GM23338 (cell line): ENCODE data around the gene RAP1GAP2. TPM values are rescaled to one million over a fixed set of nuclear protein-coding genes. Genes with fewer than 3 reads are reported as not detected.
A peak's percentile ranks its signal among the peaks of the same experiment; 100 is the strongest.
"Not testable (repeated sequence)": the region's sequence is repeated elsewhere in the genome, so short reads cannot be mapped to it uniquely, and the experiment has no call there.

ENCODE experiments used
- ATAC-seq: fragments of 200-7000 bp; cut with Tn5 transposase; 3 replicates; pipeline ENCODE4 v1.9.1; 2020
- DNase-seq: peaks from one replicate; pipeline ENCODE4 v3.0.0-alpha.2; 2015; ENCODE audit warnings: low spot score
- H2AFZ ChIP-seq: fragments of 200-600 bp; sonication (generic); 2 replicates; pipeline ENCODE4 v1.8.0; 2016; ENCODE audit warnings: antibody characterized with exemption, mild to moderate bottlenecking, moderate library complexity
- H3F3A ChIP-seq: fragments of 200-600 bp; sonication (generic); replicated peaks from 2 replicates; pipeline ENCODE4 v1.8.0; 2017; ENCODE audit warnings: antibody characterized with exemption, mixed run types, low read depth
- H3K27ac ChIP-seq: fragments of 200-600 bp; sonication (generic); 2 replicates; pipeline ENCODE4 v1.6.1; 2016; ENCODE audit warnings: low read depth
- H3K27me3 ChIP-seq: fragments of 200-600 bp; sonication (generic); 2 replicates; pipeline ENCODE4 v1.8.0; 2016; ENCODE audit warnings: mild to moderate bottlenecking, mixed run types, moderate library complexity; ENCODE audit not compliant: insufficient read depth
- H3K36me3 ChIP-seq: fragments of 200-600 bp; sonication (generic); 2 replicates; pipeline ENCODE4 v1.8.0; 2016; ENCODE audit warnings: mild to moderate bottlenecking; ENCODE audit not compliant: insufficient read depth
- H3K4me1 ChIP-seq: fragments of 200-600 bp; sonication (generic); 2 replicates; pipeline ENCODE4 v1.8.0; 2016; ENCODE audit warnings: mild to moderate bottlenecking, moderate library complexity; ENCODE audit not compliant: insufficient read depth
- H3K4me2 ChIP-seq: fragments of 200-600 bp; sonication (generic); 2 replicates; pipeline ENCODE4 v1.7.1; 2017; ENCODE audit warnings: mixed run types
- H3K4me3 ChIP-seq: fragments of 200-600 bp; sonication (generic); 2 replicates; pipeline ENCODE4 v1.6.1; 2016; ENCODE audit warnings: mixed run types
- H3K79me2 ChIP-seq: fragments of 200-600 bp; sonication (generic); replicated peaks from 2 replicates; pipeline ENCODE4 v1.8.0; 2017; ENCODE audit warnings: mild to moderate bottlenecking; ENCODE audit not compliant: insufficient read depth
- H3K9me2 ChIP-seq: fragments of 200-600 bp; sonication (generic); 2 replicates; pipeline ENCODE4 v1.8.0; 2017; ENCODE audit not compliant: insufficient read depth
- H4K20me1 ChIP-seq: fragments of 200-600 bp; sonication (generic); replicated peaks from 2 replicates; pipeline ENCODE4 v1.8.0; 2017; ENCODE audit warnings: mild to moderate bottlenecking; ENCODE audit not compliant: insufficient read depth
- H3K27ac Mint-ChIP-seq: 2 replicates; pipeline ENCODE4 v1.8.0; 2020; ENCODE audit warnings: inconsistent platforms, mild to moderate bottlenecking, moderate library complexity, mixed read lengths
- H3K27me3 Mint-ChIP-seq: 3 replicates; pipeline ENCODE4 v1.8.0; 2022; ENCODE audit warnings: low read depth, mild to moderate bottlenecking, moderate library complexity, mixed read lengths, inconsistent platforms; ENCODE audit not compliant: insufficient read depth, poor library complexity
- H3K36me3 Mint-ChIP-seq: 3 replicates; pipeline ENCODE4 v1.8.0; 2021; ENCODE audit warnings: low read depth, mild to moderate bottlenecking, inconsistent platforms, moderate library complexity, mixed read lengths
- H3K4me1 Mint-ChIP-seq: 3 replicates; pipeline ENCODE4 v1.8.0; 2020; ENCODE audit warnings: mild to moderate bottlenecking, inconsistent platforms, mixed read lengths
- H3K4me3 Mint-ChIP-seq: 3 replicates; pipeline ENCODE4 v1.8.0; 2021; ENCODE audit warnings: moderate library complexity, mild to moderate bottlenecking, inconsistent platforms, mixed read lengths
- H3K9me3 Mint-ChIP-seq: 3 replicates; pipeline ENCODE4 v1.8.0; 2020; ENCODE audit warnings: moderate library complexity, mild to moderate bottlenecking, inconsistent platforms, mixed read lengths
- CREB1 ChIP-seq: fragments of 250-450 bp; sonication (Bioruptor Pico); IDR thresholded peaks from 2 replicates; pipeline ENCODE4 v1.5.0; 2020; ENCODE audit warnings: low read depth, mild to moderate bottlenecking, moderate library complexity
- ETS1 ChIP-seq: IDR thresholded peaks from 2 replicates; pipeline ENCODE4 v1.6.1; 2016; ENCODE audit warnings: antibody characterized with exemption
- EZH2phosphoT487 ChIP-seq: fragments of 200-600 bp; sonication (generic); IDR thresholded peaks from one replicate; pipeline ENCODE4 v1.8.1; 2018; ENCODE audit warnings: antibody characterized with exemption; ENCODE audit not compliant: unreplicated experiment
- NANOG ChIP-seq: IDR thresholded peaks from 2 replicates; pipeline ENCODE4 v1.6.1; 2016; ENCODE audit warnings: antibody characterized with exemption, borderline replicate concordance
- POLR2AphosphoS5 ChIP-seq: IDR thresholded peaks from 2 replicates; pipeline ENCODE4 v1.6.1; 2016; ENCODE audit warnings: antibody characterized with exemption, low read depth
- STAT1 ChIP-seq: IDR thresholded peaks from one replicate; pipeline ENCODE4 v1.6.1; 2016; ENCODE audit warnings: antibody characterized with exemption; ENCODE audit not compliant: unreplicated experiment
- ZNF331 ChIP-seq: fragments of 250-450 bp; sonication (Bioruptor Pico); IDR thresholded peaks from 2 replicates; pipeline ENCODE4 v1.5.0; 2020; ENCODE audit warnings: low read depth, mild to moderate bottlenecking, moderate library complexity
- ZNF462 ChIP-seq: fragments of 250-450 bp; sonication (Bioruptor Pico); IDR thresholded peaks from 2 replicates; pipeline ENCODE4 v1.5.0; 2020; ENCODE audit warnings: mild to moderate bottlenecking, moderate library complexity
- polyA plus RNA-seq: library from polyadenylated mRNA; unstranded; fragments of >200 nt; fragmentation: Nextera tagmentation; extraction: Ambion mirVana; gene quantifications from 2 replicates; pipeline ENCODE4 v1.2.1, GENCODE V29; 2016
- total RNA-seq: library from RNA; depleted of rRNA; stranded (reverse); fragments of >200 nt; shearing (Covaris generic); gene quantifications from 2 replicates; pipeline ENCODE4 v1.2.3, GENCODE V29; 2014

The RAP1GAP2 gene
- total and polyA plus RNA-seq, 2 experiments from 2014 or later, result 17.8 to 46.1 TPM

- Histone ChIP-seq H4K20me1 (peaks cover 8% of the 10 kb centered on the region; the same call in 1 of the 2 replicates), H2AFZ (no peak overlapping the region), H3K27me3 (no peaks in the 10 kb centered on the region), H3K79me2 (no peaks in the 10 kb centered on the region), H3K4me3 (no peak overlapping the region), H3K9me2 (no peaks in the 10 kb centered on the region), H3K36me3 (peaks cover 15% of the 10 kb centered on the region), H3K4me1 (no peaks in the 10 kb centered on the region), H3F3A (no peaks in the 10 kb centered on the region), H3K27ac (no peak overlapping the region), H3K4me2 (no peak overlapping the region)
- H3K27me3 Mint-ChIP-seq, result peaks cover under 1% of the 10 kb centered on the region
- TF ChIP-seq ZNF462 (CRISPR knock-in tag), result no peak
- no peak for TF ChIP-seq CREB1 (CRISPR knock-in tag)
- TF ChIP-seq NANOG, result no peak
- no peak for TF ChIP-seq POLR2AphosphoS5
- no peak for TF ChIP-seq ETS1
- TF ChIP-seq ZNF331 (CRISPR knock-in tag), result no peak
- TF ChIP-seq EZH2phosphoT487, result no peak
- TF ChIP-seq STAT1, result no peak
- H3K27ac Mint-ChIP-seq, result peak overlapping the region; percentile 78
- no peak overlapping the region for H3K4me3 Mint-ChIP-seq
- ATAC-seq (no peak), DNase-seq (no peak)
- no peaks in the 10 kb centered on the region for H3K4me1 Mint-ChIP-seq
- H3K9me3 Mint-ChIP-seq, result no peaks in the 10 kb centered on the region
- H3K36me3 Mint-ChIP-seq, result peaks cover 42% of the 10 kb centered on the region
Measured at GRCh38 chr17:2990396-2990795, 194.2 kb downstream of the RAP1GAP2 start.

- H3K4me1 Mint-ChIP-seq, H3K4me2 ChIP-seq, H3K4me1 ChIP-seq, H3K27ac ChIP-seq, H3K4me3 ChIP-seq, H2AFZ ChIP-seq, H3F3A ChIP-seq, H3K27me3 ChIP-seq, ATAC-seq, H4K20me1 ChIP-seq, H3K27me3 Mint-ChIP-seq, H3K36me3 ChIP-seq, H3K79me2 ChIP-seq, H3K27ac Mint-ChIP-seq, H3K4me3 Mint-ChIP-seq, H3K9me3 Mint-ChIP-seq, H3K9me2 ChIP-seq, DNase-seq: not testable (repeated sequence)
- H3K36me3 Mint-ChIP-seq, result peaks cover 39% of the 10 kb centered on the region
Measured at GRCh38 chr17:2991396-2992180, 195.3 kb downstream of the RAP1GAP2 start.
